ENCODE data around the gene PGA4.
"Not testable (repeated sequence)": the region's sequence is repeated elsewhere in the genome, so short reads cannot be mapped to it uniquely, and the experiment has no call there.

Gene PGA4

GRCh38 chr11:61222047-61222446 lies at the start of gene PGA4:
TSS of gene PGA4 (plus strand) at chr11:61222347. CDS start at chr11:61222401, 54 bp downstream.
- not testable (repeated sequence) for H3K4me3 ChIP-seq (ENCODE audit: low read depth, low read length)

GRCh38 chr11:61172356-61172755 lies 49.8 kb upstream of the PGA4 start:
- no peak overlapping the region for H3K4me3 ChIP-seq (ENCODE audit: low read depth, low read length)

DNA sequence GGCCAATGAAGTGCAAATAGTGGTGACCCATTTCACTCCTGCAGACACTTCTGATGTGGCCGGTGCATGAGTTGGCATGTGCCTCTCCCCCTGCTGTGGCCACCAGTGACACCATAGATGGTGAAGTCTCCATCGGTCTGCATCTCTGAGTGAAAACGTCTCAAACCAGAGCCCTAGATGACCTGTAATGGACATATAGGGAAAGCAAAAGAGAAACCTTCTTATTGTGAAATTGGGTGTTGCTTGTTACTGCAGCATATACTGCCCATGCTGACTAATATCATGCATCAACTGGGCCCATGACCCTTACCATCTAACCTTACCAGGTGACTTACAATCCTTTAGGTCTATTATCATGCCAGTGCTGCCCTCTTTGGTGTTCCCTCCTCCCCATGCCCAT lies 49.3 kb upstream of the PGA4 start:
- no peak overlapping the region for H3K4me3 ChIP-seq (ENCODE audit: low read depth, low read length)

DNA sequence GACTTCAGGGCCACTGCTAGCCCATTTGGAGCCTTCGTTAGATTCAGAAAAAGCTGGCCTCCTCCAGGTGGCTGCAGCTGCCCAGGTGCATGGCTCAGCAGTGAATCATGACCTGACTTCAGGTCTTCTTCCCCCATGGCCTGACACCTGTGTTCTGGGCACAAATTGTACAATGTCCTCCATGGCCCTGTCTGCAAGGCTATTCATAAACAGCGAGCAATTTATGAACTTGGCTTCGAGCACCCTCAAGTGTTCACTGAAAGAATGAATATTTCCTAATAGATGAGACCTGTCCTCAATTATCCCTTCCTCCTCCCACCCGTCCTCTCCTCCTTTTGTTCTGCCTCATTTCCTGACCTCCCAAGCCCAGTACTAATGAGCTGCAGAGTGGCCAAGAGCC lies 48.7 kb upstream of the PGA4 start:
- H3K4me3 ChIP-seq (ENCODE audit: low read depth, low read length) = no peak overlapping the region

- no peak overlapping the region for H3K4me3 ChIP-seq (ENCODE audit: low read depth, low read length)
These were observed 47.9 kb upstream of the PGA4 start for GRCh38 chr11:61174273-61174672.

DNA sequence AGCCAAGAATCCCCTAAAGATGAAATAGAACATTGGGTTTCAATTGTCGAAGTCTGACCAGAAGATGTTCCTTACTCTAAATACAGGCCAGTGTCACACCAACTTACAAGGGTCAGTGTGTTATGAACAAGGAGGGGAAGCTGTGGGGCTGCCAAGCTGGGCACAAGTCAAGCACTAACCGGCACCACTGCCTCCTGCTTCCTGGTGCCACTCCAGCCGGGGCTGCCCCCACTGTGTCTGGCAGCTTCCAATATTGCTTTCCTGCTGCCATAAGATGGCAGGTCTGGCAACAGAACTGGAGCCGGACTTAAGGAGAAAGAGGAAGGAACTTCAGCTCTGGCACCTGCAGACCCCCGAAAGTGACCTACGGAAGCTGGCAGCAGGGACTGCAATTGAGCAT lies 47.2 kb upstream of the PGA4 start:
- H3K4me3 ChIP-seq (ENCODE audit: low read depth, low read length) = no peak overlapping the region

- no peak overlapping the region for H3K4me3 ChIP-seq (ENCODE audit: low read depth, low read length)
These were observed 45.7 kb upstream of the PGA4 start for GRCh38 chr11:61176446-61176845.

- H3K4me3 ChIP-seq (ENCODE audit: low read depth, low read length) = not testable (repeated sequence)
These were observed 41.9 kb upstream of the PGA4 start for GRCh38 chr11:61180205-61180604.

DNA sequence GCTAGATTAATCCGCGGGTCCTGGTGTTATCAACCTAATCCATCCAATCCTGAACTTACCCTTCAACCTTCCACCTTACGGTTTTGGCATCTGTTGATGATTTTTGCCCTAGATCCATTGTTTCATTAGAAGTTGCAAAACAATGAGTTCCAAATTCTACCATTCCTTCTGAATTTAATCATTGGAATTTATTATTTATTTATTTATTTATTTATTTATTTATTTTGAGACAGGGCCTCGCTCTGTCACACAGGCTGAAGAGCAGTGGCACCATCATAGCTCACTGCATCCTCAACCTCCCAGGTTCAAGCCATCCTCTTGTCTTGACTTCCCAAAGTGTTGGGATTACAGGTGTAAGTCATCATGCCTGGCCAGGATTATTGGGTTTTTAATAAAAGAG lies 40.7 kb upstream of the PGA4 start:
- H3K4me3 ChIP-seq (ENCODE audit: low read depth, low read length) = no peak overlapping the region

DNA sequence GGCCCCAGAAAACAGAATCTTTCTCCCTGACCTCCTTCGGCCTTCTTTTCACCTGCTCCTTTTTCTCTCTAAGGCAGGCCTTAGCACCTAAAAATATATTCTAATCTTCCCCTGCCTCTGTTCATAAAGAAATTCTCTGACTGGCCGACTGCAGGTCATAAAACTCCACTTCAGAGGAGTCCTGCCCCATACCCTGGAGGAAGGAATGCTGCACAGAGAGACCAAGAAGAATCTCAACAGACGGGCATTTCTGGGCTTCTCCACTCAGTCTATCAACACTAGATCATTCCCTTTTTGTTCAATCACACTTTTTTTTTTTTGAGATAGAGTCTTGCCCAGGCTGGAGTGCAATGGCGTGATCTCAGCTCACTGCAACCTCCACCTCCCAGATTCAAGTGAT lies 38.5 kb upstream of the PGA4 start:
- no peak overlapping the region for H3K4me3 ChIP-seq (ENCODE audit: low read depth, low read length)

- no peak overlapping the region for H3K4me3 ChIP-seq (ENCODE audit: low read depth, low read length)
These were observed 35.6 kb upstream of the PGA4 start for GRCh38 chr11:61186504-61186903.

GRCh38 chr11:61187505-61188130 lies 34.5 kb upstream of the PGA4 start:
- H3K4me3 ChIP-seq (ENCODE audit: low read depth, low read length) = no peak overlapping the region

DNA sequence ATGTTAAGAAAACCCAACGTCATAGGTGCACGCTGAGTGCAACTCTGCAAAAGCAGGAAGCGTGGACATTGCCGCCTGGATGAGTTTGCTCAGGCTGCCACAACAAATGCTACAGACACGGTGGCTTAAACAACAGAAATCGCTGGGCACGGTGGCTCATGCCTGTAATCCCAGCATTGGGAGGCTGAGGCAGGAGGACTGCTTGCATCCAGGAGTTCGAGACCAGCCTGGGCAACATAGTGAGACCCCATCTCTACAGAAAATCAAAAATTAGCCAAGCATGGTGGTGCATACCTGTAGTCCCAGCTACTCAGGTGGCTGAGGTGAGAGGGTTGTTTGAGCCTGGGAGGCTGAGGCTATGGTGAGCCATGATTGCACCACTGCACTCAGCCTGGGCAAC lies 32.2 kb upstream of the PGA4 start:
- no peak overlapping the region for H3K4me3 ChIP-seq (ENCODE audit: low read depth, low read length)

GRCh38 chr11:61193596-61193995 lies 28.6 kb upstream of the PGA4 start:
- H3K4me3 ChIP-seq (ENCODE audit: low read depth, low read length) = no peak overlapping the region

GRCh38 chr11:61194169-61194671 lies 27.9 kb upstream of the PGA4 start:
- H3K4me3 ChIP-seq (ENCODE audit: low read depth, low read length) = no peak overlapping the region

DNA sequence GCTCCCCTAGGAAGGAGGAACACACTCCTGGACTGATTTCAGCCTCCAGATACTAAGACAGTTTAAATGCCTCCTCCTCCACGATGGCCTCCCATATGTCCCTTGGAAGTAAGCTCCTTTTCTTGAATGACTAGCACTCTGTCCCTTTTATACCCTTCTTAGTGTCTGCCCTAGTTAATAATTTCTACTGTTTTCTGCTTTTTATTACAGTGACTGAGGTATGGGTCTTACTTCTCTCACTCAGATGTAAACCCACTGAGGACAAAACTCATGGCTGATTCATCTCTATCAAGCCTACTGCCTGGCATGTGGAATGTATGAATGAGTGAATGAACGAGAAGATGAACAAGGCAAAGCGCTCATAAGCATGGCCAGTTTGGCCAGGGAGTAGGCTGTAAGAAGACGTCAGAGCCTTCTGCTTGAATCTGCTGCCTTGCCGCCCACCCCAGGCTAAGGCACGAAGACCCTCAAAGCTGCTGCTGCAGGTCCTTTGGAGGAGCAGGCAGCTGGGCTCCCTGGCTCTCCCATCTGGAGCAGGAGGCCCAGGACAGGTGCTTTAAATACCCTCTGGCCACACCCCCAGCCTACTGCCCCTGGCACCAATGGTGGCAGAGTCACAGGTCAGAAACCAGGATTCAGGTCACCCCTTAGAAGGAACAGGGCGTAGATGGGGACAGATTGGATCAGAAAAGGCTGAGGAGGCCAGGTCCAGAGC lies 27.0 kb upstream of the PGA4 start:
- no peak overlapping the region for H3K4me3 ChIP-seq (ENCODE audit: low read depth, low read length)

DNA sequence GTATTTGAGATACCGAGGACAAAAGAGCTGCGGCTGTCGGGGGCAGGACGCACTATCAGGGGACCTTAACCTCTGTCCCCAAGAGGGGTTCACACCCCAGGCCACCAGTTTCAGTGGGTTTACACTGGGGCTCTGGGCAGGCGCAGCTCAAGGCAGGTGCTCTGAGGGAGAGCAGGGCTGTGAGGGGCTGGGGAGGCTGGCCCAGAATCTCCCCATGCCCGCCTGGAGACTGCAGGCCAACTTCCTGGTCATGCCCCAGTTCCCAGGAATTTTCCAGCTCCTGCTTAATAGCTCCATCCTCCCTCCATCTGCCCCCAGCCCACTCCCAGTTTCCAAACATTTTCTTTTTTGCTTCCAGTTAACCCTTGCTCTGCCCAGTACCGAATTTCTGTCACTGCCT lies 26.4 kb upstream of the PGA4 start:
- no peak overlapping the region for H3K4me3 ChIP-seq (ENCODE audit: low read depth, low read length)

GRCh38 chr11:61198361-61198760 lies 23.8 kb upstream of the PGA4 start:
- H3K4me3 ChIP-seq (ENCODE audit: low read depth, low read length) = no peak overlapping the region

DNA sequence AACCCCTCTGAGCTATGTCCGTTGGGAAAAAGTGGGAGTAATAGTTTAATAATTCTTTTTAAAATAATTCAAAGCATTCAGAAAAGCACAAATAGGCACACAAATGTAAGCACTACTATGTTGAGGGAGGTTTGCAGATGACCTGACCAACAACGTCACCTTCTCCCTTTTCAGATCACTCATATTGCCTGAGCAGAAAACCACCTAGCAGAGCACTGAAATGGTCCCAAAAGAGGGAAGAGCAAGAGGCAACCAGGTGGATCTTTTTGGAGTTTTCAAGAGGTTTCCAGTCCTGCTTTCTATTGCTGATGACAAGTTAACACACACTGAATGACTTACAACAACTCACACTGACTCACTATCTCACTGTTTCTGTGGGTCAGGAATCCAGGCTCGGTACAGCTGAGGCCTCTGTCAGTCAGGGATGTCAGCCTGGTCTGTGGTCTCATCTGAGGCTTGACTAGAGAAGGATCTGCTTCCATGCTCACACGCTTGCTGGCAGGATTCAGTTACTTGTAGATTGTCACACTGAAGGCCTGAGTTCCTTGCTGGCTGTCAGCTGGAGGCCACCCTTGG lies 23.1 kb upstream of the PGA4 start:
- no peak overlapping the region for H3K4me3 ChIP-seq (ENCODE audit: low read depth, low read length)

GRCh38 chr11:61201476-61201875 lies 20.7 kb upstream of the PGA4 start:
- no peak overlapping the region for H3K4me3 ChIP-seq (ENCODE audit: low read depth, low read length)

DNA sequence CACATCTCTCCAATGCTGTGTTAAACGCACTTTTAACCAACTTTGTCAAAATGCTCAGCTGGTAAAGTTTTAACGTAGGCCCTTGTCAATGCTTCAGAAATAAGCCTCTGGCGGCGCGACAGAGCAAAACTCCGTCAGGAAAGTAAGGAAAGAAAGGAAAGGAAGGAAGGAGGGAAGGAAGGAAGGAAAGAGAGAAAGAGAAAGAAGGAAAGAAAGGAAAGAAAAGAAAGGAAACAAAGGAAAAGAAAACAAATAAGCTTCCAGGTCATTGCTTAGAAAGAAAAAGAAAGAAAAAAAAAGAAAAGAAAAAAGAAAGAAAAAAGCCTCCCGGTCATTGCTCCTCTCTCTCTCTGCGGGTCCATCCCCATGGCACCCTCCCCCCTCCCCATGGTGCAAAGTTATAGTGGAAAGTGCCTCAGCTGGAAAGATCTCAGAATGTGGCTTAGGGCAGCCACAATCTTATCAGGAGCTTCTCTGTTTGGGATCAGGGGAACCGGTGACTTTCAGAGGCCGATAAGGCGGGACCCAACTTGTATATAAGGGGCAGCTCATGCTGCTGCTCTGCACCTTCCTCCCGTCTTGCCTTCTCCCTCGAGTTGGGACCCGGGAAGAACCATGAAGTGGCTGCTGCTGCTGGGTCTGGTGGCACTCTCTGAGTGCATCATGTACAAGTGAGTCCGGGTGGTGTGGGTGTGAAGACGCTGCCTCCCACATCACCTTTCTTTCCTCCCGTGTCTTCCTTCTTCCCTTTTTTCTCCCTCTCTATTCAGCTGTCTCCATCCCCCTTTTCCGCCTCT lies 19.0 kb upstream of the PGA4 start, which contains the start of gene PGA3:
Gene PGA3, plus strand, starts transcription at position 566 of the 797 bp plus-strand sequence. Its CDS starts 50 bp downstream, at position 616.
- not testable (repeated sequence) for H3K4me3 ChIP-seq (ENCODE audit: low read depth, low read length)

Measured in iPS-11a (cell line).